BE2C (cell line): ENCODE data around the gene FPR1.
"Not testable (repeated sequence)": the region's sequence is repeated elsewhere in the genome, so short reads cannot be mapped to it uniquely, and the experiment has no call there.

ENCODE experiments used
- DNase-seq: peaks from one replicate; pipeline ENCODE4 v3.0.0-alpha.2; 2020
- H3K27me3 ChIP-seq: fragments of 250-450 bp; sonication (Bioruptor Pico); 2 replicates; pipeline ENCODE4 v1.5.1; 2020; ENCODE audit warnings: mild to moderate bottlenecking
- H3K36me3 ChIP-seq: fragments of 250-450 bp; sonication (Bioruptor Pico); 2 replicates; pipeline ENCODE4 v1.5.1; 2020; ENCODE audit warnings: mild to moderate bottlenecking
- H3K4me1 ChIP-seq: fragments of 250-450 bp; sonication (Bioruptor Pico); 2 replicates; pipeline ENCODE4 v1.5.1; 2020
- H3K4me3 ChIP-seq: 2 replicates; pipeline ENCODE4 v1.5.1; 2011; ENCODE audit warnings: low read depth, low read length
- H3K9me3 ChIP-seq: fragments of 250-450 bp; sonication (Bioruptor Pico); 2 replicates; pipeline ENCODE4 v1.5.1; 2020
- CTCF ChIP-seq: IDR thresholded peaks from 2 replicates; pipeline ENCODE4 v1.5.1; 2012; ENCODE audit warnings: mild to moderate bottlenecking, low read depth, low read length

FPR1 gene

GRCh38 chr19:51781999-51782398, 30.3 kb upstream of the FPR1 start:
- Histone ChIP-seq H3K27me3 (no peaks in the 10 kb centered on the region; the same call in none of the 2 replicates), H3K9me3 (no peaks in the 10 kb centered on the region), H3K4me3 (no peak overlapping the region), H3K4me1 (no peaks in the 10 kb centered on the region), H3K36me3 (no peaks in the 10 kb centered on the region)
- DNase-seq = no peak
- TF ChIP-seq CTCF = no peak

GRCh38 chr19:51780270-51780669, 28.6 kb upstream of the FPR1 start:
- Histone ChIP-seq H3K9me3 (no peaks in the 10 kb centered on the region), H3K36me3 (no peaks in the 10 kb centered on the region), H3K4me3 (no peak overlapping the region), H3K27me3 (no peaks in the 10 kb centered on the region; the same call in none of the 2 replicates), H3K4me1 (no peaks in the 10 kb centered on the region)
- DNase-seq = no peak
- no peak for TF ChIP-seq CTCF

GRCh38 chr19:51779703-51780102, 28.0 kb upstream of the FPR1 start:
- TF ChIP-seq CTCF = no peak
- Histone ChIP-seq H3K9me3 (no peaks in the 10 kb centered on the region), H3K27me3 (no peaks in the 10 kb centered on the region; the same call in none of the 2 replicates), H3K4me3 (no peak overlapping the region), H3K36me3 (no peaks in the 10 kb centered on the region), H3K4me1 (no peaks in the 10 kb centered on the region)
- DNase-seq = no peak

GRCh38 chr19:51779181-51779580, 27.5 kb upstream of the FPR1 start:
- no peaks in the 10 kb centered on the region for H3K36me3 ChIP-seq
- H3K4me1 ChIP-seq = no peaks in the 10 kb centered on the region
- no peaks in the 10 kb centered on the region; the same call in none of the 2 replicates for H3K27me3 ChIP-seq
- H3K9me3 ChIP-seq = no peaks in the 10 kb centered on the region
- no peak overlapping the region for H3K4me3 ChIP-seq
- no peak for TF ChIP-seq CTCF
- DNase-seq = no peak

- peak; percentile 75 for TF ChIP-seq CTCF
- Histone ChIP-seq H3K27me3 (peaks cover 3% of the 10 kb centered on the region), H3K4me1 (no peaks in the 10 kb centered on the region), H3K36me3 (no peaks in the 10 kb centered on the region), H3K4me3 (no peak overlapping the region), H3K9me3 (no peaks in the 10 kb centered on the region)
- DNase-seq = peak; percentile 67
Observed at GRCh38 chr19:51777570-51778462, 26.1 kb upstream of the FPR1 start.

GRCh38 chr19:51776561-51776960, 24.9 kb upstream of the FPR1 start:
- H3K4me3 ChIP-seq, H3K9me3 ChIP-seq, H3K4me1 ChIP-seq, DNase-seq, H3K36me3 ChIP-seq, H3K27me3 ChIP-seq: not testable (repeated sequence)
